HCT116 (cell line): ENCODE measurements around the gene MAN2B2.

Experiments
- CTCF ChIP-seq, 3 experiments: fragments of 200-600 bp in 1 of 3; sonication (generic) in 1 of 3; IDR thresholded peaks in 2 of 3; conservative IDR thresholded peaks in 1 of 3; 2 replicates each; pipeline ENCODE4 v1.5.1; 2012 to 2017; ENCODE audit warnings: low read depth in 2 of 3, low read length in 2 of 3, antibody characterized with exemption in 1 of 3, borderline replicate concordance in 1 of 3, control low read depth in 1 of 3, mild to moderate bottlenecking in 1 of 3, mixed read lengths in 1 of 3, mixed run types in 1 of 3, moderate library complexity in 1 of 3; ENCODE audit not compliant: insufficient read depth in 1 of 3
- ELF1 ChIP-seq: IDR thresholded peaks from 2 replicates; pipeline ENCODE4 v1.6.1; 2012; ENCODE audit warnings: low read depth, borderline replicate concordance
- EZH2 ChIP-seq: fragments of 200-600 bp; sonication (generic); IDR thresholded peaks from 2 replicates; pipeline ENCODE4 v1.6.1; 2017; ENCODE audit warnings: antibody characterized with exemption, mixed run types
- EZH2phosphoT487 ChIP-seq: fragments of 200-600 bp; IDR thresholded peaks from 2 replicates; pipeline ENCODE4 v1.6.1; 2018; ENCODE audit warnings: antibody characterized with exemption, borderline replicate concordance
- MAX ChIP-seq: IDR thresholded peaks from 2 replicates; pipeline ENCODE4 v1.6.1; 2012
- POLR2A ChIP-seq: IDR thresholded peaks from 2 replicates; pipeline ENCODE4 v1.7.0; 2011; ENCODE audit warnings: borderline replicate concordance; ENCODE audit not compliant: insufficient read depth, insufficient read length; ENCODE audit errors: extremely low read depth
- POLR2AphosphoS5 ChIP-seq: IDR thresholded peaks from 2 replicates; pipeline ENCODE4 v1.6.1; 2011; ENCODE audit warnings: mild to moderate bottlenecking, low read depth, low read length, moderate library complexity
- RAD21 ChIP-seq: IDR thresholded peaks from 2 replicates; pipeline ENCODE4 v1.6.1; 2012; ENCODE audit warnings: low read depth, mild to moderate bottlenecking
- SRF ChIP-seq: IDR thresholded peaks from 2 replicates; pipeline ENCODE4 v1.6.1; 2012; ENCODE audit warnings: low read depth
- YY1 ChIP-seq: IDR thresholded peaks from 2 replicates; pipeline ENCODE4 v1.6.1; 2011; ENCODE audit warnings: low read length, low read depth, moderate library complexity, mild to moderate bottlenecking; ENCODE audit not compliant: insufficient replicate concordance; ENCODE audit errors: extremely low read depth
- TF ChIP-seq, protein P1 (sequence below): IDR thresholded peaks from 2 replicates; pipeline ENCODE4 v1.6.1; 2012; ENCODE audit warnings: low read depth
- TF ChIP-seq, protein P2 (sequence below): IDR thresholded peaks from 2 replicates; pipeline ENCODE4 v1.6.1; 2012

DNA sequence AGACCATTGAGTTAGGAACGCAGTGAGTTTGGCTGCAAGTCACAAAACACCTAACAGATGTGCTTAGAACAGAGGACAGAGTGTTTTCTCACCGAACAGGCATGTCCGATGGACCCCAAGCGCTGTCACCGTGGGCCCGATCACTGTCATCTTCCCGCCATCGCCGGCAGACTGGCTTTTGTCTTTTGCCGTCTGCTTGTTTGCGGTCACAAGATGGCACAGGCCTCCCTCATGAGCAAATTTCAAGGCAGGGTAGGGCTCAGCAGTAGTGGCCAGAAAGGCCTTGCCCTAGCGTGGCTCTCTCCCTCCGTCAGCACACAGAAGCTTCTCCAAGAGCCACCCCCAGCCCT lies 44.1 kb downstream of the MAN2B2 start:
- no peak for TF ChIP-seq ELF1
- TF ChIP-seq POLR2A = no peak
- TF ChIP-seq EZH2phosphoT487 = no peak
- TF ChIP-seq EZH2 = no peak
- TF ChIP-seq POLR2AphosphoS5 = no peak
- TF ChIP-seq, protein P1, sequence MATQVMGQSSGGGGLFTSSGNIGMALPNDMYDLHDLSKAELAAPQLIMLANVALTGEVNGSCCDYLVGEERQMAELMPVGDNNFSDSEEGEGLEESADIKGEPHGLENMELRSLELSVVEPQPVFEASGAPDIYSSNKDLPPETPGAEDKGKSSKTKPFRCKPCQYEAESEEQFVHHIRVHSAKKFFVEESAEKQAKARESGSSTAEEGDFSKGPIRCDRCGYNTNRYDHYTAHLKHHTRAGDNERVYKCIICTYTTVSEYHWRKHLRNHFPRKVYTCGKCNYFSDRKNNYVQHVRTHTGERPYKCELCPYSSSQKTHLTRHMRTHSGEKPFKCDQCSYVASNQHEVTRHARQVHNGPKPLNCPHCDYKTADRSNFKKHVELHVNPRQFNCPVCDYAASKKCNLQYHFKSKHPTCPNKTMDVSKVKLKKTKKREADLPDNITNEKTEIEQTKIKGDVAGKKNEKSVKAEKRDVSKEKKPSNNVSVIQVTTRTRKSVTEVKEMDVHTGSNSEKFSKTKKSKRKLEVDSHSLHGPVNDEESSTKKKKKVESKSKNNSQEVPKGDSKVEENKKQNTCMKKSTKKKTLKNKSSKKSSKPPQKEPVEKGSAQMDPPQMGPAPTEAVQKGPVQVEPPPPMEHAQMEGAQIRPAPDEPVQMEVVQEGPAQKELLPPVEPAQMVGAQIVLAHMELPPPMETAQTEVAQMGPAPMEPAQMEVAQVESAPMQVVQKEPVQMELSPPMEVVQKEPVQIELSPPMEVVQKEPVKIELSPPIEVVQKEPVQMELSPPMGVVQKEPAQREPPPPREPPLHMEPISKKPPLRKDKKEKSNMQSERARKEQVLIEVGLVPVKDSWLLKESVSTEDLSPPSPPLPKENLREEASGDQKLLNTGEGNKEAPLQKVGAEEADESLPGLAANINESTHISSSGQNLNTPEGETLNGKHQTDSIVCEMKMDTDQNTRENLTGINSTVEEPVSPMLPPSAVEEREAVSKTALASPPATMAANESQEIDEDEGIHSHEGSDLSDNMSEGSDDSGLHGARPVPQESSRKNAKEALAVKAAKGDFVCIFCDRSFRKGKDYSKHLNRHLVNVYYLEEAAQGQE = no peak
- no peak for TF ChIP-seq CTCF (IDR thresholded peaks at IDR 0.05 in 2 of 3, conservative IDR thresholded peaks at IDR 0.05 in 1 of 3; ENCODE audit: borderline replicate concordance in 1 of 3, insufficient read depth in 1 of 3, low read depth in 2 of 3, low read length in 2 of 3)
- TF ChIP-seq YY1 = no peak
- TF ChIP-seq, protein P2, sequence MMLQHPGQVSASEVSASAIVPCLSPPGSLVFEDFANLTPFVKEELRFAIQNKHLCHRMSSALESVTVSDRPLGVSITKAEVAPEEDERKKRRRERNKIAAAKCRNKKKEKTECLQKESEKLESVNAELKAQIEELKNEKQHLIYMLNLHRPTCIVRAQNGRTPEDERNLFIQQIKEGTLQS = no peak
- no peak for TF ChIP-seq MAX
- no peak for TF ChIP-seq RAD21
- no peak for TF ChIP-seq SRF
